Head of caudate nucleus (tissue), 42 donors: ENCODE measurements around the gene CLSTN2.
A peak's percentile ranks its signal among the peaks of the same experiment; 100 is the strongest.

Source experiments
- DNase-seq, 42 donors: peaks; one replicate each; pipeline versions ENCODE4 v3.0.0 to v3.0.0-alpha.2; 2020 to 2021; ENCODE audit warnings: mixed read lengths in 7 of 42
- intact Hi-C: fragments of 100-400 bp; cut with DNase I; formaldehyde crosslinking; loops from one replicate; pipeline ENCODE4 v1.15.0; 2022

Gene CLSTN2

GRCh38 chr3:140274429-140274828, 339.4 kb downstream of the CLSTN2 start:
- intact Hi-C loops, result no loop called here
- no peak for DNase-seq

GRCh38 chr3:140276703-140277102, 341.7 kb downstream of the CLSTN2 start:
- intact Hi-C loops, result no loop called here
- peak in 4 of 42 donors; percentile 4 to 18 (median 7) for DNase-seq

DNA sequence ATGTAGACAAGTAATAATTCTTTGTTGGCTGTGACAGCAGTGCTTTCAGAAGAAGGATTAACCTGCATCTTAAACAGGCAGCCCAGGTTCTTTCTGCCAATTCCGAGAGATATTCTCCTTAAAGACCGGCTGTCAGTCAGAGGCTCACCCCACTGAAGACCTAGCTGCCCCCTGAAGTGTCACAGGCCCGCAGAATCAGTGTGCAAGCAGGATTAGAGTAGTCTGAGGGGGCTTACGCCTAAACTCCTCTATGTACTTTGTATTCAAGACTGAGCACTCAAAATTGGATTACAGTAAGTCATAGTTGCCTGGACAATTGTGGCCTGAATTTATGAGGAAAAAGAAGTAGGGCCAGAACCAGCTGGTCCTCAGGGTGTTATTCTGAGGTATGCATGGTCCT, 342.9 kb downstream of the CLSTN2 start:
- DNase-seq, result no peak
- intact Hi-C loops, result no loop called here

DNA sequence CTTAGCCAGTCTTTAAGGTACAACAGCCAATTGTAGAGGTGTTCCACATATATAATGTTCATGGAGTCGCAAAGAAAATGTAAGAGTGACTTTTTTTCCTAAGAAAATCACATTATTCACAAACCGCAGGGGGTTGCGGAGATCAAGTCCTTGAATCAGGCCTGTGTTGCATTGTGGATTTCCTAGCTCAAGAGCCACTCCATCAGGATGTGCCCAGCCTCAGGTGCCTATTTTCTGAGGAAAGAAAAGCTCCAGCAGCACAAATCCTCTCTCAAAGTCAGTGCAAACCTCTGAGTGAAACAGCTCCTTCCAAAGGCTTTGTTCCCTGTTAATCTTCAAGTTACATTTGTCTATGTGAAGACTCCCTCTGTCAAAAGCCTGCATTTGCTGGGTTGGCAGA, 349.4 kb downstream of the CLSTN2 start:
- intact Hi-C loops, result no loop called here
- no peak for DNase-seq

DNA sequence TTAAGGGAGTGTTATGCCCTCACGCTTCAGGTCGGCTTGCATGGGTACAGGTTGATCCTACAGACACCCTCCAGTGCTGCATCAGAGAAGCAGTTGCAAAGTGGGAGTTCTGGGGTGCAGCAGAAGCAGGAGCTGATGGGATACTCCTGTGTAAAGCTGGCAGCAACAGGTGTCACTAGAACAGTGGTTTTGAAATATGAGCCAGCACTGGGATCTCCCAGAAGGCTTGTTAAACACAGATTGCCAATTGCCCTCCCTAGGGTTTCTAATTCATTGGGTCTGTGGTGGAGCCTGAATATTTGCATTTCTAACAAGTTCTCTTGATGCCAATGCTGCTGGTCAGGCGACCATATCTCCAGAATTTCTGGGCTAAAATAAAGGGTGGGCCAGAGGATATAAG, 350.4 kb downstream of the CLSTN2 start:
- DNase-seq, result no peak
- intact Hi-C loops, result no loop called here

GRCh38 chr3:140288595-140288994, 353.6 kb downstream of the CLSTN2 start:
- DNase-seq, result no peak
- intact Hi-C loops, result no loop called here

GRCh38 chr3:140290105-140290504, 355.1 kb downstream of the CLSTN2 start:
- DNase-seq, result no peak
- intact Hi-C loops, result no loop called here

GRCh38 chr3:140292170-140292569, 357.2 kb downstream of the CLSTN2 start:
- DNase-seq, result no peak
- intact Hi-C loops, result no loop called here

GRCh38 chr3:140292684-140293083, 357.7 kb downstream of the CLSTN2 start:
- peak in 9 of 42 donors; percentile 3 to 42 (median 27) for DNase-seq
- intact Hi-C loops, result no loop called here

GRCh38 chr3:140294058-140294457, 359.1 kb downstream of the CLSTN2 start:
- intact Hi-C loops, result no loop called here
- DNase-seq, result no peak

GRCh38 chr3:140296796-140297352, 361.9 kb downstream of the CLSTN2 start:
- DNase-seq, result no peak
- intact Hi-C loops, result no loop called here

DNA sequence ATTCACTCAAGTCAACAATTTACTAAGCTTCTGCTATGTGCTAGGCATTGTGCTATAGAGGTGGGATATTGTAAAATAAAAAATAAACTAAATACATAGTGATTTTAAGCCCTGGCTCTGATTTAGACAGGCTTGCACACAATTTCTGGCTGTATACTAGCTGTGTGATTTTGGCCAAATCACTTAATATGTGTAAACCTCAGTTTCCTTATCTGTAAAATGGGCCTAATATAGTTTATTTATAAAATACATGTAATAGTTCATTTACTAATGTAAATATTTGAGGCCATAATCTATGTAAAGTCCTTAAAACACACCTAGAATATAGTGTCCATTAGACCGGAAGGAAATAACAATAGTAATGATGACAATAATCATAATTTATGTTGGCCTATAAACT, 363.1 kb downstream of the CLSTN2 start:
- intact Hi-C loops, result no loop called here
- no peak for DNase-seq

DNA sequence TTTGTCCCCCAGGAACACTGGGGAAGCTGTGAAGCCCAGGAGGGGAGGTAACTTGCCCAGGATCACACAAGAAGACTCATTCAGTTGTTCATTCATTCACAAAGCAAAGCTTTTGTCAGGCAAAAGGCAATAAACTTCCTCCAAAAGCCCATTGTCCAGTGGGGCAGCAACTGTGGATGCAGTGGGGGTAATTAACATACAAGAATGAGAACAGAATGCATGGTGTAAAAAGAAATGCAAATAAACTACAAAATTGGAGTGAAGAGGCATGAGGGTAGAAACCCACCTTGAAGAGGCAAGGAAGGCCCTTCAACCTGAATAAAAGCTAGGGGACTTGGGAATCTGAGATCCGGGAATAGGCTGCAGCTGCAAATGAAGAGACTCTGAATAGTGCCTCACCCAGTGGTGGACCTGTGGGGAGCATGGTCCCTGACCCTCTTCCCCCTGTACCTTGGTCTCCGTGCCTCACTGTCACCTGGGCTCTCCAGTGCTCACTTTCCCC, 363.6 kb downstream of the CLSTN2 start:
- intact Hi-C loops, result no loop called here
- DNase-seq, result no peak

GRCh38 chr3:140303875-140304274, 368.9 kb downstream of the CLSTN2 start:
- intact Hi-C loops, result no loop called here
- no peak for DNase-seq

GRCh38 chr3:140308535-140308934, 373.6 kb downstream of the CLSTN2 start:
- intact Hi-C loops, result no loop called here
- no peak for DNase-seq

DNA sequence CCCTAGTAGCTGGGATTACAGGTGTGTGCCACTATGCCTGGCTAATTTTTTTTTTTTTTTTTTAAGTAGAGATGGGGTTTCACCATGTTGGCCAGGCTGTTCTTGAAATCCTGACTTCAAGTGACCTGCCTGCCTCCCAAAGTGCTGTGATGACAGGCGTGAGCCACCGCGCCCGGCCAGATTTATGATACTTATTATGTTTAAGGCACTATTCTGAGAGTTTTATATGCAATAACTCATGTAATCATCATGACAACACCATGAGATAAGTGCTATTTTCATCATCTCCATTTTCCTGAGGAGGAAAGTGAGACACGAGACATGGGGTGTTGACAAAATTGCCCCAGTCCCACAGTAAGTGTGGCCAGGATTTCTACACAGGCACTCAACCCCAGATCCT, 376.4 kb downstream of the CLSTN2 start:
- intact Hi-C loops, result no loop called here

GRCh38 chr3:140315955-140316354, 381.0 kb downstream of the CLSTN2 start:
- intact Hi-C loops, result no loop called here
- no peak for DNase-seq

More for the DNA sequence above, 376.4 kb downstream of the CLSTN2 start:
- no peak for DNase-seq

DNA sequence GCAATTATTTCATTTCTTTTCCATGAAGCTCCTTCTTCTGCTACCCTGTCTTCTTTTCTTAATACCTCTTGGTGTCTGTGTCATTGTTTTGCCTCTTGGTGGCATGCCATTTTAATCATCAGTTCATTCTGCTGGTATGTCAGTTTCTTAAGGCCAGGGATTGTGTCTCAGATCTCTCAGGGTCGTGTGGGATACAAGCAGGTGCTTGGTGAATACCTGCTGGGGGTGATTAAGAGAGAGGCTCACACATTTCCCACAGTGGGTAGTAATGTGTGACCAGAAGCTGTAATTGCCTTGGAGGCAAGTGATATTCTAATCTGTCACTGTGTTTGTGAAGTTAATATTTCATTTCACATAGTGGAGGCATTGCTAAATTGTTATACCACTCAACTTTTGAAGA, 381.5 kb downstream of the CLSTN2 start:
- DNase-seq, result no peak
- intact Hi-C loops, result no loop called here

DNA sequence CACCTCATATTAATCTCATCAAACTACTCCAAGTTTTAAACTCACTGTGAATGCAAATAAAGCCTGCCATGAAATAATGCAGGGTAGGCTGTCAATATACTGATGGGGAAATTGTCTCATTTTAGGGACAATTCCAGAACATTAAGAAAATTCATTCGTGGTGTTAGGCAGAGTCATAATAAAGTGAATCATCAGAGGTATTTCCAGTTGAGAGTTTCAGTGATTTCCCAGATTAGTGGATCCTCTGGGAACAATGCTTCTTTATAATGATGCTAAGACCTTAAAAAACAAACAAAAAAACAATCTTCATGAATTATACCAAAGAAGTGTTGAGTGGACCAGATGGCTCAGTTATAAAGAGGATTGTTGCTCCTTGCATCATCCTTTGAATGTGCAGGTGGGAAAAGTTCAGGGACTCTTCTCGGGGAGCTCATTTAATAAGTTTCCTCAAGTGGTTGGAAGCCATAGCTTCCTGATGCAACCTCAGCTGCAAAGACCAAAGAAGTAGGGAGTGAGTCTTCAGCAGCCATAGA, 381.9 kb downstream of the CLSTN2 start:
- intact Hi-C loops, result no loop called here
- no peak for DNase-seq

GRCh38 chr3:140319739-140320138, 384.8 kb downstream of the CLSTN2 start:
- intact Hi-C loops, result no loop called here
- no peak for DNase-seq

DNA sequence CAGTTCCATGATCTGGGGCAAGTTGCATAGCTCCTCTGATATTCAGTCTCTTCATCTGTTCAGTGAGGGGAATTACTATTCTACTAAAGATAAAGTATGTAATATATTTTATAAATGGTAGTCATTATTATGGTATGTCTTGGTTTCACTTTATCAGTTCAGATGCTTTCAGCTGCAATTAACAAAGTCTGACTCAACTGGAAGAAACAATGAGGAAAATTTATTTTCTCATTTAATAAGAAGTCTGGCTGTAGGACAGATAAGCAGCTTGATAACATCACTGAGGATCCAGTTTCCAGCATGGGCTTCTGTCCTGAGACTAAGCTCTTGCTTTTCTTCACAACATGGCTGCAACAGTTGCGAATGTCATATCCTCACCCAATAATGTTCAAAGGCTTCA, 388.6 kb downstream of the CLSTN2 start:
- intact Hi-C loops, result no loop called here
- DNase-seq, result no peak
